PC-3 (cell line): ENCODE results near the gene HEPACAM2. TPM values are rescaled to one million over a fixed set of nuclear protein-coding genes. Genes with fewer than 3 reads are reported as not detected.

Experiments
- ATAC-seq: fragments of 200-7000 bp; cut with Tn5 transposase; 2 replicates; pipeline ENCODE4 v1.9.1; 2020; ENCODE audit warnings: mild to moderate bottlenecking, moderate library complexity
- BruUV-seq: library from RNA; stranded (reverse); fragments of 400-500 nt; replicated peaks from 2 replicates; lab custom pipeline; 2021; lab: Mats Ljungman, UMichigan
- CTCF ChIA-PET: fragments of 300-600 bp; sonication (Branson Sonifier 250); formaldehyde crosslinking; loops from one replicate; lab custom pipeline; 2022; ENCODE audit warnings: antibody characterized with exemption; lab: Charles Lee
- POLR2A ChIA-PET: fragments of 300-600 bp; sonication (Branson Sonifier 250); formaldehyde crosslinking; loops from one replicate; lab custom pipeline; 2022; ENCODE audit warnings: antibody characterized with exemption; ENCODE audit not compliant: unreplicated experiment; lab: Charles Lee
- DNase-seq: peaks from one replicate; pipeline ENCODE4 v3.0.0-alpha.2; 2015
- H2AFZ ChIP-seq: fragments of 300-600 bp; sonication (generic); 2 replicates; pipeline ENCODE4 v1.6.0; 2016; ENCODE audit warnings: antibody characterized with exemption, low read length
- H3F3A ChIP-seq: fragments of 300-600 bp; sonication (generic); one replicate; pipeline ENCODE4 v1.6.0; 2017; ENCODE audit warnings: antibody characterized with exemption, low read length, control low read depth, mild to moderate bottlenecking; ENCODE audit not compliant: unreplicated experiment
- H3K27ac ChIP-seq: fragments of 300-600 bp; sonication (generic); 2 replicates; pipeline ENCODE4 v1.5.1; 2016; ENCODE audit warnings: mild to moderate bottlenecking, low read length
- H3K27me3 ChIP-seq: fragments of 300-600 bp; sonication (generic); 2 replicates; pipeline ENCODE4 v1.6.1; 2016; ENCODE audit warnings: low read length, mixed read lengths
- H3K36me3 ChIP-seq: fragments of 300-600 bp; sonication (generic); 2 replicates; pipeline ENCODE4 v1.6.1; 2016; ENCODE audit warnings: low read depth, mixed run types, low read length, mixed read lengths
- H3K4me1 ChIP-seq: fragments of 300-600 bp; sonication (generic); 2 replicates; pipeline ENCODE4 v1.5.1; 2016; ENCODE audit warnings: low read length; ENCODE audit not compliant: insufficient read depth
- H3K4me2 ChIP-seq: fragments of 300-600 bp; sonication (generic); 2 replicates; pipeline ENCODE4 v1.6.0; 2016; ENCODE audit warnings: low read length
- H3K4me3 ChIP-seq: fragments of 300-600 bp; sonication (generic); 2 replicates; pipeline ENCODE4 v1.5.1; 2016; ENCODE audit warnings: mild to moderate bottlenecking, low read length, mixed read lengths
- H3K79me2 ChIP-seq: fragments of 300-600 bp; sonication (generic); 2 replicates; pipeline ENCODE4 v1.6.1; 2017; ENCODE audit warnings: low read length, mixed read lengths
- H3K9ac ChIP-seq: fragments of 300-600 bp; sonication (generic); 2 replicates; pipeline ENCODE4 v1.6.0; 2016; ENCODE audit warnings: mild to moderate bottlenecking, low read length
- H3K9me2 ChIP-seq: fragments of 300-600 bp; sonication (generic); replicated peaks from 2 replicates; pipeline ENCODE4 v1.6.1; 2016; ENCODE audit warnings: mixed run types, low read length, mixed read lengths
- H3K9me3 ChIP-seq: fragments of 300-600 bp; sonication (generic); 2 replicates; pipeline ENCODE4 v1.6.1; 2016; ENCODE audit warnings: low read length, mixed read lengths
- H4K20me1 ChIP-seq: fragments of 300-600 bp; sonication (generic); 2 replicates; pipeline ENCODE4 v1.6.1; 2016; ENCODE audit warnings: low read length, mixed read lengths
- EZH2 ChIP-seq: fragments of 300-600 bp; sonication (generic); IDR thresholded peaks from one replicate; pipeline ENCODE4 v1.6.1; 2017; ENCODE audit warnings: antibody characterized with exemption, mild to moderate bottlenecking, low read length; ENCODE audit not compliant: unreplicated experiment
- EZH2phosphoT487 ChIP-seq: fragments of 300-600 bp; sonication (generic); IDR thresholded peaks from 2 replicates; pipeline ENCODE4 v1.6.1; 2018; ENCODE audit warnings: mild to moderate bottlenecking, antibody characterized with exemption, low read length, borderline replicate concordance
- intact Hi-C: fragments of 100-400 bp; cut with micrococcal nuclease; formaldehyde crosslinking; loops from 2 replicates; pipeline ENCODE4 v1.9.0; 2023
- total RNA-seq: library from RNA; depleted of rRNA; stranded (reverse); fragments of >200 nt; gene quantifications from 2 replicates; pipeline ENCODE4 v1.2.3, GENCODE V29; 2014
- TF ChIP-seq, protein P1 (sequence below): fragments of 300-600 bp; sonication (generic); conservative IDR thresholded peaks from 2 replicates; pipeline ENCODE4 v1.5.1; 2017; ENCODE audit warnings: antibody characterized with exemption, low read depth, mild to moderate bottlenecking, low read length

The HEPACAM2 gene
- total RNA-seq, 1 experiment from 2014 or later: not detected

DNA sequence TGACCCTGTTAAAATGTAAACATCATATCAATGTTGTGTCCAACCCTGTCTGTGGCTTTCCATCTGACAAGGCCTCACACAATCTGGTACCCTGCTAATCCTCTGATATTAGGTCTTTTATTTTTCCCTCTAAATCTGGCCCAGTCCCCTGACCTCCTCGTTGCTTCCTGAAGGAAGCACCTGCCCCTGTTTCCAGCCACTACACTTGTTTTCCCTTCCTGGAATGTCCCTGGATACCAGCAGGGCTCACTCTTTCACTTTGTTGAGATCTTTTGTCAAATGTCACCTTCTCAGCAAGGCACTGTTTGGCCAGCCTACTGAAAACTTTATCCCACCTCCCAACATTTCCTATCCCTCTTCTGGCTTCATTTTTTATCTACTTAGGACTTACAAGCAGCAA lies 80.2 kb downstream of the HEPACAM2 start:
- Histone ChIP-seq H3K9me3 (no peaks in the 10 kb centered on the region), H3K4me3 (no peak overlapping the region), H3K79me2 (no peaks in the 10 kb centered on the region), H3K27me3 (no peaks in the 10 kb centered on the region), H3K9me2 (no peaks in the 10 kb centered on the region), H2AFZ (no peak overlapping the region), H3K36me3 (no peaks in the 10 kb centered on the region), H3K4me2 (no peak overlapping the region), H3K4me1 (peaks cover 48% of the 10 kb centered on the region), H4K20me1 (no peaks in the 10 kb centered on the region), H3K9ac (no peak overlapping the region), H3K27ac (no peak overlapping the region), H3F3A (no peaks in the 10 kb centered on the region)
- BruUV-seq: no TSS peak
- ATAC-seq (no peak), DNase-seq (no peak)
- TF ChIP-seq EZH2phosphoT487: no peak
- TF ChIP-seq EZH2: no peak
- TF ChIP-seq, protein P1, sequence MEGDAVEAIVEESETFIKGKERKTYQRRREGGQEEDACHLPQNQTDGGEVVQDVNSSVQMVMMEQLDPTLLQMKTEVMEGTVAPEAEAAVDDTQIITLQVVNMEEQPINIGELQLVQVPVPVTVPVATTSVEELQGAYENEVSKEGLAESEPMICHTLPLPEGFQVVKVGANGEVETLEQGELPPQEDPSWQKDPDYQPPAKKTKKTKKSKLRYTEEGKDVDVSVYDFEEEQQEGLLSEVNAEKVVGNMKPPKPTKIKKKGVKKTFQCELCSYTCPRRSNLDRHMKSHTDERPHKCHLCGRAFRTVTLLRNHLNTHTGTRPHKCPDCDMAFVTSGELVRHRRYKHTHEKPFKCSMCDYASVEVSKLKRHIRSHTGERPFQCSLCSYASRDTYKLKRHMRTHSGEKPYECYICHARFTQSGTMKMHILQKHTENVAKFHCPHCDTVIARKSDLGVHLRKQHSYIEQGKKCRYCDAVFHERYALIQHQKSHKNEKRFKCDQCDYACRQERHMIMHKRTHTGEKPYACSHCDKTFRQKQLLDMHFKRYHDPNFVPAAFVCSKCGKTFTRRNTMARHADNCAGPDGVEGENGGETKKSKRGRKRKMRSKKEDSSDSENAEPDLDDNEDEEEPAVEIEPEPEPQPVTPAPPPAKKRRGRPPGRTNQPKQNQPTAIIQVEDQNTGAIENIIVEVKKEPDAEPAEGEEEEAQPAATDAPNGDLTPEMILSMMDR: no peak
- intact Hi-C loops: loop anchor here (2.0 kb wide), 1 partner anchor 27 kb away; no protein-coding TSS in a partner anchor
- POLR2A ChIA-PET: no interaction called here
- CTCF ChIA-PET: no interaction called here

DNA sequence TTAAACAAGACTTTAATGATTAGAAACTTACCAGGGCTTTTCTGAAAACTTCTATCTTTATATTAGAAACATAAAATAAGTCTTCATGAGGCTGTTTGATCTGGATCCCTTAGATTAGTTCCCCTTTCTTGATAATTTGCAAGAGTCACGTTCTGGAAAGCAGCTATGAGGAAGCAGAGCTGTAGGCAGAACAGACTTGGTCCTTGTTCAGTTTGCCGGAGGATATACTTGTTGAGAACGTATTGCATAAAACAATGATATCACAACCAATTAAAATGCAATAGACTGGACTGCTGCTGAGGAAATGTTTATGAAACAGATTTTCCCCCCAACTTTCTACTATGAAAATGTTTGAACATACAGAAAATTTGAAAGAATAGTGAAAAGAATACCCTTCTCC lies 80.9 kb downstream of the HEPACAM2 start:
- DNase-seq: no peak
- Histone ChIP-seq H2AFZ (no peak overlapping the region), H3K27me3 (no peaks in the 10 kb centered on the region), H3K27ac (no peak overlapping the region), H3K4me2 (no peak overlapping the region), H3K9me2 (no peaks in the 10 kb centered on the region), H3F3A (no peaks in the 10 kb centered on the region), H3K4me1 (peaks cover 41% of the 10 kb centered on the region), H3K9me3 (no peaks in the 10 kb centered on the region), H3K9ac (no peak overlapping the region), H4K20me1 (no peaks in the 10 kb centered on the region), H3K79me2 (no peaks in the 10 kb centered on the region), H3K4me3 (no peak overlapping the region), H3K36me3 (no peaks in the 10 kb centered on the region)
- ATAC-seq: no peak
- CTCF ChIA-PET: no interaction called here
- intact Hi-C loops: no loop called here
- BruUV-seq: no TSS peak
- POLR2A ChIA-PET: no interaction called here
- TF ChIP-seq, protein P1: no peak
- TF ChIP-seq EZH2phosphoT487 (no peak), EZH2 (no peak)

DNA sequence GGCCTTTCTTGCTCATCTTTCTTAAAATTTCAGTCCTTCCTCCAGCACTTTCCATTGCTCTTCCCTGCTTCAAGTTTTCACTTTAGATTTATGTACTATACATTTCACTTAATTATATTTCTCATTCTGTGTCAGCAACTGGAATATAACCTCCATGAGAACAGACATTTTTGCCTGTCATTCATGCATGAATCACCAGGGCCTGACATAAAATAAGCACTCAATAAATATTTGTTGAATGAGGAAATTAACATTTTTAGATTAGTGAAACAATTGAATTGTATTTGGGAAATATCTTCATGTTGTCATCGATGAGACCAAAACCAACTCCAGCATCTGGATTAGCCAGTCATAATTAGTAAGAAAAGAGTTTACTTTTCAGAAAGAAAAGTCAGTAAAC lies 84.1 kb downstream of the HEPACAM2 start:
- POLR2A ChIA-PET: no interaction called here
- Histone ChIP-seq H3K9me3 (no peaks in the 10 kb centered on the region), H3K36me3 (no peaks in the 10 kb centered on the region), H2AFZ (no peak overlapping the region), H3K4me2 (0 out of 2 replicates have a peak overlapping the region, but pooled peaks have one; percentile 6), H3K9me2 (no peaks in the 10 kb centered on the region), H3K4me1 (peaks cover 17% of the 10 kb centered on the region), H3K79me2 (no peaks in the 10 kb centered on the region), H3K9ac (peak overlapping the region; percentile 4; the same call in 1 of the 2 replicates), H3K27me3 (no peaks in the 10 kb centered on the region), H3K4me3 (no peak overlapping the region), H4K20me1 (no peaks in the 10 kb centered on the region), H3F3A (no peaks in the 10 kb centered on the region), H3K27ac (peak overlapping the region; percentile 66)
- peak; percentile 78 for ATAC-seq
- intact Hi-C loops: no loop called here
- CTCF ChIA-PET: no interaction called here
- DNase-seq: peak; percentile 46
- BruUV-seq: no TSS peak
- TF ChIP-seq, protein P1: no peak
- TF ChIP-seq EZH2 (no peak), EZH2phosphoT487 (no peak)
